GM20000 (cell line): ENCODE data around the gene MYH1.

Experiments used
- DNase-seq: peaks from one replicate; pipeline ENCODE4 v3.0.0; 2012; ENCODE audit warnings: low spot score
- CTCF ChIP-seq: IDR thresholded peaks from 2 replicates; pipeline ENCODE4 v1.5.1; 2012; ENCODE audit warnings: mild to moderate bottlenecking, control low read depth; ENCODE audit errors: extremely low read depth, missing control alignments

The MYH1 gene

GRCh38 chr17:10521949-10522348, 3.6 kb upstream of the MYH1 start:
- no peak for DNase-seq
- TF ChIP-seq CTCF: no peak

- TF ChIP-seq CTCF: no peak
- DNase-seq: no peak
Observed at GRCh38 chr17:10516638-10517037, 1.7 kb downstream of the MYH1 start.

- DNase-seq: no peak
- no peak for TF ChIP-seq CTCF
Observed at GRCh38 chr17:10516065-10516464, 2.3 kb downstream of the MYH1 start.

- no peak for TF ChIP-seq CTCF
- DNase-seq: no peak
Observed at GRCh38 chr17:10513299-10514067, 4.9 kb downstream of the MYH1 start.

- no peak for DNase-seq
- no peak for TF ChIP-seq CTCF
Observed at GRCh38 chr17:10512856-10513255, 5.5 kb downstream of the MYH1 start.

GRCh38 chr17:10499950-10500349, 18.4 kb downstream of the MYH1 start:
- no peak for TF ChIP-seq CTCF
- no peak for DNase-seq

GRCh38 chr17:10492004-10492403, 26.3 kb downstream of the MYH1 start:
- TF ChIP-seq CTCF: no peak

More at GRCh38 chr17:10492004-10492403, 26.3 kb downstream of the MYH1 start:
- no peak for DNase-seq
